Measurements from ENCODE around the gene WDR27. TPM values are rescaled to one million over a fixed set of nuclear protein-coding genes. Genes with fewer than 3 reads are reported as not detected.
A peak's percentile ranks its signal among the peaks of the same experiment; 100 is the strongest.

WDR27 gene
- total and polyA plus RNA-seq, 4 donors: 6.9 to 68.1 (median 31.4) TPM

DNA sequence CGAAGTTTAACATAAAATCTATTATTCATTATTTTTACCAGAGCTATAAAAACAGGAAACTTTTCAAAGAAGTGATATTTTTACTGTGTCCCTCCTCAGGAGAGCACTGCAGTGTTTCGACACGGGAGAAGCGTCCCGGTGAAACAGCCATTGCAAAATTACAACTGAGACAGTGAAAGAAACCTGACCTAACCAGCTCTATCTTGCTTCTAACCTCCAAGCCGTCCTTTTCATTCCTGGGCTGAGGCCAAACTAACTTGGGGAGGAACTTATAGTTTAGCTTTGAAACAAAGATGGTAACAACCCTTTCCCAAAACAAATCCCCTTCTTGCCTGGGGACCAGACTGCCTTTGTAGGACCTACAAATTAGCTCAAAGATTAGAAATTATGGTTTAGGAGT is 79.2 kb downstream of the WDR27 start:
- Histone ChIP-seq H3K36me3 (ENCODE audit: control insufficient read depth in 4 of 4, insufficient read depth in 4 of 4, low read length in 4 of 4) (peaks cover 0 to 14% (median 1%) of the 10 kb centered on the region in 4 donors), H3K27ac (ENCODE audit: low read depth in 1 of 2, low read length in 1 of 2) (no peak overlapping the region), H3K9me3 (ENCODE audit: control insufficient read depth in 4 of 4, insufficient read depth in 3 of 4, low read length in 3 of 4) (peaks cover 0 to 3% (median 0%) of the 10 kb centered on the region in 4 donors), H3K9ac (ENCODE audit: insufficient read depth in 1 of 2, low read length in 2 of 2) (no peak overlapping the region), H3K4me3 (no peak overlapping the region), H3K4me1 (ENCODE audit: control insufficient read depth in 5 of 5, insufficient read depth in 5 of 5, low read length in 5 of 5) (no peaks in the 10 kb centered on the region), H3K27me3 (ENCODE audit: control insufficient read depth in 3 of 3, insufficient read depth in 3 of 3, low read length in 2 of 3) (no peaks in the 10 kb centered on the region)
- DNase-seq (peak in 2 of 3 donors; percentile 2 to 38), ATAC-seq (ENCODE audit: insufficient read depth, low FRiP score) (no peak)
- TF ChIP-seq, protein P1, sequence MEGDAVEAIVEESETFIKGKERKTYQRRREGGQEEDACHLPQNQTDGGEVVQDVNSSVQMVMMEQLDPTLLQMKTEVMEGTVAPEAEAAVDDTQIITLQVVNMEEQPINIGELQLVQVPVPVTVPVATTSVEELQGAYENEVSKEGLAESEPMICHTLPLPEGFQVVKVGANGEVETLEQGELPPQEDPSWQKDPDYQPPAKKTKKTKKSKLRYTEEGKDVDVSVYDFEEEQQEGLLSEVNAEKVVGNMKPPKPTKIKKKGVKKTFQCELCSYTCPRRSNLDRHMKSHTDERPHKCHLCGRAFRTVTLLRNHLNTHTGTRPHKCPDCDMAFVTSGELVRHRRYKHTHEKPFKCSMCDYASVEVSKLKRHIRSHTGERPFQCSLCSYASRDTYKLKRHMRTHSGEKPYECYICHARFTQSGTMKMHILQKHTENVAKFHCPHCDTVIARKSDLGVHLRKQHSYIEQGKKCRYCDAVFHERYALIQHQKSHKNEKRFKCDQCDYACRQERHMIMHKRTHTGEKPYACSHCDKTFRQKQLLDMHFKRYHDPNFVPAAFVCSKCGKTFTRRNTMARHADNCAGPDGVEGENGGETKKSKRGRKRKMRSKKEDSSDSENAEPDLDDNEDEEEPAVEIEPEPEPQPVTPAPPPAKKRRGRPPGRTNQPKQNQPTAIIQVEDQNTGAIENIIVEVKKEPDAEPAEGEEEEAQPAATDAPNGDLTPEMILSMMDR (IDR thresholded peaks at IDR 0.05; ENCODE audit: control extremely low read depth, extremely low read depth): no peak
- 47 to 70% methylated on average over 6 of the region's 6 CpGs for WGBS, 2 donors

DNA sequence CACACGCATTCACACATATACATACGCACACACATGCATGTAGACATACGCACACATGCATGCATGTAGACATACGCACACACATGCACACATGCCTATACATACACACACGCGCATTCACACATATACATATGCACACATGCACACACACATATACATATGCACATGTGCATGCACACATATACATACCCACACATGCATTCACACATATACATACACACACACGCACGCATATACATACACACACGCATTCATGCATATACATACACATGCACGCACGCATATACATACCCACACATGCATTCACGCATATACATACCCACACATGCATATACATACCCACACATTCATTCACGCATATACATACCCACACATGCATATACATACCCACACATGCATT is 80.5 kb downstream of the WDR27 start:
- ATAC-seq (ENCODE audit: insufficient read depth, low FRiP score) (no peak), DNase-seq (no peak)
- 92% methylated on average over 13 of the region's 13 CpGs for WGBS, 2 donors
- Histone ChIP-seq H3K27me3 (ENCODE audit: control insufficient read depth in 3 of 3, insufficient read depth in 3 of 3, low read length in 2 of 3) (no peaks in the 10 kb centered on the region), H3K36me3 (ENCODE audit: control insufficient read depth in 4 of 4, insufficient read depth in 4 of 4, low read length in 4 of 4) (peaks cover 0 to 11% (median 0%) of the 10 kb centered on the region in 4 donors), H3K4me1 (ENCODE audit: control insufficient read depth in 5 of 5, insufficient read depth in 5 of 5, low read length in 5 of 5) (no peaks in the 10 kb centered on the region), H3K9ac (ENCODE audit: insufficient read depth in 1 of 2, low read length in 2 of 2) (no peak overlapping the region), H3K27ac (ENCODE audit: low read depth in 1 of 2, low read length in 1 of 2) (no peak overlapping the region), H3K9me3 (ENCODE audit: control insufficient read depth in 4 of 4, insufficient read depth in 3 of 4, low read length in 3 of 4) (peaks cover 0 to 3% (median 0%) of the 10 kb centered on the region in 4 donors), H3K4me3 (no peak overlapping the region)
- TF ChIP-seq, protein P1 (IDR thresholded peaks at IDR 0.05; ENCODE audit: control extremely low read depth, extremely low read depth): no peak

DNA sequence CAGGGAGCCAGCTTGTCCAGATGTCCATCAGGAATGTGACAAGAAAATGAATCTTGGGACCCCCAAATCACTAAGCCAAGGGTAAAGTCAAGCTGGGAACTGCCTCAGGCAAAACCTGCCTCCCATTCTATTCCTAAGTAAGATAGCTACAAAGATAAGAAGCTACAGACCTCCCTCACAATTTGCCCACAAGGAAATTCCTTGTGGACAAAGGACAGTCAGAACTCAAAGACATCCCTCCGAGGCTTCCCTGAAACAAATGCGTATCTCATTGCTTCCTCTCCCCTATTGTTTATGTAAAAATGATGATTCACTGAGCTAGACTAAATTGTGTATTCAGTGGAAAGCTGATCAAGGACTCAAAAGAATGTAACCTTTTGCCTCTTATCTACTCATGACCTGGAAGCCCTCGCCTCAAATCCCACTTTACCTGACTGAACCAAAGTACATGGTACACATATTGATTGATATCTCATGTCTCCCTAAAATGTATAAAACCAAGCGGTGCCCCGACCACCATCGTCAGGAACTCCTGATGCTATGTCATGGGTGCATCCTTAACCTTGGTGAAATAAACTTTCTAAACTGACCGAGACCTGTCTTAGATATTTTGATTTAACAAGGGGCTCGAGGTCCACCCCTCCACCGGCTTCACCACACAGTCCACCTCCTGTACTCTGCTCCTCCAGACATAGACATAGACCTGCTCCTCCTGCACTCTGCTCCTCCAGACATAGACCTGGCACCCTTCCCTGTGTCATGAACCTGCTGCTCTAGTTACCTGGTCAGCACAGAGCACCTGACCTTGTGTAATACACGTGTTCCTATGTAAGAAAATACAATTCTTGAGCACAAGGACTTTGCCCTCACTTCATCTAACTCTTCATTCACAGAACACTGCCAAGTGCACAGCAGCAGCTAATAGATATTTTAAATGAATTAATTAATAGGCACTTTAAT is 81.4 kb downstream of the WDR27 start:
- TF ChIP-seq, protein P1 (IDR thresholded peaks at IDR 0.05; ENCODE audit: control extremely low read depth, extremely low read depth): no peak
- no peak overlapping the region for H3K9ac ChIP-seq (ENCODE audit: insufficient read depth in 1 of 2, low read length in 2 of 2)
- H3K9me3 ChIP-seq (ENCODE audit: control insufficient read depth in 4 of 4, insufficient read depth in 3 of 4, low read length in 3 of 4): peaks cover 0 to 3% (median 0%) of the 10 kb centered on the region in 4 donors
- 88 to 89% methylated on average over 10 of the region's 10 CpGs for WGBS, 2 donors
- ATAC-seq (ENCODE audit: insufficient read depth, low FRiP score) (no peak), DNase-seq (no peak)
- no peak overlapping the region for H3K4me3 ChIP-seq
- H3K27ac ChIP-seq (ENCODE audit: low read depth in 1 of 2, low read length in 1 of 2): no peak overlapping the region
- H3K4me1 ChIP-seq (ENCODE audit: control insufficient read depth in 5 of 5, insufficient read depth in 5 of 5, low read length in 5 of 5): no peaks in the 10 kb centered on the region
- no peaks in the 10 kb centered on the region for H3K27me3 ChIP-seq (ENCODE audit: control insufficient read depth in 3 of 3, insufficient read depth in 3 of 3, low read length in 2 of 3)
- peaks cover 0 to 9% (median 0%) of the 10 kb centered on the region in 4 donors for H3K36me3 ChIP-seq (ENCODE audit: control insufficient read depth in 4 of 4, insufficient read depth in 4 of 4, low read length in 4 of 4)
